ACC112 (cell line): ENCODE results near the gene CXCL16.

Experiments used
- H2AFZ ChIP-seq: fragments of 200-600 bp; sonication (generic); one replicate; pipeline ENCODE4 v1.6.0; 2017; ENCODE audit warnings: antibody characterized with exemption, low read length; ENCODE audit not compliant: unreplicated experiment
- H3K27ac ChIP-seq: fragments of 200-600 bp; sonication (generic); 2 replicates; pipeline ENCODE4 v1.5.1; 2014; ENCODE audit warnings: low read depth, mild to moderate bottlenecking, antibody characterized with exemption, low read length, moderate library complexity
- H3K27me3 ChIP-seq: fragments of 200-600 bp; sonication (generic); 2 replicates; pipeline ENCODE4 v1.6.1; 2014; ENCODE audit warnings: mild to moderate bottlenecking, antibody characterized with exemption, low read length, moderate library complexity, mixed read lengths; ENCODE audit not compliant: insufficient read depth
- H3K36me3 ChIP-seq: fragments of 200-600 bp; sonication (generic); 2 replicates; pipeline ENCODE4 v1.6.1; 2016; ENCODE audit warnings: mild to moderate bottlenecking, antibody characterized with exemption, low read length, moderate library complexity, mixed read lengths; ENCODE audit not compliant: insufficient read depth
- H3K4me1 ChIP-seq: fragments of 200-600 bp; sonication (generic); one replicate; pipeline ENCODE4 v1.6.1; 2016; ENCODE audit warnings: low read length, mixed read lengths; ENCODE audit not compliant: insufficient read depth, unreplicated experiment, control insufficient read depth
- H3K4me3 ChIP-seq: fragments of 200-600 bp; sonication (generic); 2 replicates; pipeline ENCODE4 v1.5.1; 2014; ENCODE audit warnings: mild to moderate bottlenecking, low read depth, low read length
- H3K79me2 ChIP-seq: fragments of 200-600 bp; sonication (generic); one replicate; pipeline ENCODE4 v1.6.0; 2016; ENCODE audit warnings: low read length; ENCODE audit not compliant: control insufficient read depth, unreplicated experiment, insufficient read depth

Gene CXCL16

DNA sequence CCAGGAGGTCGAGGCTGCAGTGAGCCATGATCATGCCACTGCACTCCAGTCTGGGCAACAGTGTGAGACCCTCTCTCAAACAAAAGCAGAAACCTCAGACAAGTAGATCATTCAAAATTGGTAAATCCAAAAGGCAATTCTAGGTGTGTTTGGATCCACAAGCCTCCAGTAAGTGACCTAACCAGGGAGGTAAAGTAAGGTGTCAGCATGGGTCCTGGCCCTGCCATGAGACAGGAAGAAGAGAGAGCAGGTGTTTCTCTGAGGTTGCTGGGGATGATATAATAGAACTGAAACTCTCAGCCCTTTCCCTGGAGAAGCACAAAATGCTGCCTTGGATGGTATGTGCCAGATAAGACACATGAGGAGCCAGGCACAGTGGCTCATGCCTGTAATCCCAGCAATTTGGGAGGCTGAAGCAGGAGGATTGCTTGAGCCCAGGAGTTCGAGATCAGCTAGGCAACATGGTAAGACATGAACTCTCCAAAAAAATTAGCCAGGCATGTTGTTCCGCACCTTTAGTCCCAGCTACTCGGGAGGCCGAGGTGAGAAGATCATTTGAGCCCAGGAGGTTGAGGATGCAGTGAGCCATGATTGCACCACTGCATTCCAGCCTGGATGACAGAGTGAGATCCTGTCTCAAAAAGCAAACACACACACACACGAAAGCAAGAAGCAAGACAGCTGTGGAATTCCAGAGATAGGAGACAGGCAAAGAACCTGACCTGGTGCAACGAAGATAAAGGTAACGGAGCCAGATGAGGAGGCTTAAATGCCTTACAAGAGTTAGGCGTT is 38.4 kb upstream of the CXCL16 start:
- H3K4me3 ChIP-seq: no peak overlapping the region
- no peak overlapping the region for H2AFZ ChIP-seq
- peaks cover 17% of the 10 kb centered on the region for H3K27me3 ChIP-seq
- H3K27ac ChIP-seq: no peak overlapping the region
- H3K4me1 ChIP-seq: no peaks in the 10 kb centered on the region
- no peaks in the 10 kb centered on the region for H3K79me2 ChIP-seq
- no peaks in the 10 kb centered on the region for H3K36me3 ChIP-seq

DNA sequence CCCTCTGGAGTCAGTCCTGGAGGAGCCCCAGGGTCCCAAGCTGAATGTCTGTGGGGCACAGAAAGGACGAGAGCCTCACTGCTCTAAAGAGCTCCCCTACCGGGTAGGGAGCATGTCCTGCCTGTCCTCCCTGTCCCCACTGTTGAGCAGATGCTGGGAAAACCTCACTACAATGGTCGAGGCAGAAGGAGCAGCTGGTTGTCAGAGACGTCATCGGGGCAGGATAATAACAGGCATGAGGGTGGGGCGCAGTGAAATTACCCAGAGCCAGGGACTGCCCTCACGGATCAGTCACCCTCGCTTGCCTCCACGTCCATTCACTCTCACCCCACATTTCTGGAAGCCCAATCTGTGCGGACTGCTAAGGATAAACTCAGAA is 32.5 kb upstream of the CXCL16 start:
- Histone ChIP-seq H3K27ac (no peak overlapping the region), H3K4me3 (no peak overlapping the region)

DNA sequence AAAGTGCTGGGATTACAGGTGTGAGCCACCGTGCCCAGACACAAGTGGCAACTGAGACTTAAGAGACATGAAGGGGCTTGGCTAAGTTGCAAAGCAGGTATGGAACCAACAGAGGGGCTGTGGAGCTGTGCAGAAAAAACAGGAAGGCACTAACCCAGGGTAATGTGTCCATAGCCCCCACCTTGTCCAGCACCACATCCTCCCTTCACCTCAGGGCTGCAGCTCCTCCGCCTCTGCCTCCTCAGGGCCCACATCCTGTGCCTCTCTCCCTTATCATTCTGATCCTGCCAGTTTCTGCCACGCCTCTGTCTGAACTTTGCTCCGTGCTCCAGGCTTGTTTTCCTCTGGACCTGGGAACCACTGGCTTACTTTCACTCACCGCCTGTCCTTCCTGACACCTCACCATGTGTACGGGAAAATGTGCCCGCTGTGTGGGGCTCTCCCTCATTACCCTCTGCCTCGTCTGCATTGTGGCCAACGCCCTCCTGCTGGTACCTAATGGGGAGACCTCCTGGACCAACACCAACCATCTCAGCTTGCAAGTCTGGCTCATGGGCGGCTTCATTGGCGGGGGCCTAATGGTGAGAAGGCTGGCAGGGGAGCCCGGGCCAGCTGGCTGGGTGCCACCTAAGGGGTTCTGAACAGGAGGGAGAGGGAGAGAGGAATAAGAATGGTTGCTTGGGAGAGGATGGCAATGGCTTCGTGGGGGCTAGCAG is 31.9 kb upstream of the CXCL16 start, which contains the start of gene TM4SF5:
TM4SF5 (plus strand) TSS at position 368 of the 716 bp plus-strand sequence; CDS start at position 405, 37 bp downstream.
- peaks cover 20% of the 10 kb centered on the region for H3K27me3 ChIP-seq
- no peak within 1 kb of the TSS for H2AFZ ChIP-seq
- H3K79me2 ChIP-seq: no peaks in the 10 kb centered on the region
- peaks cover 4% of the 10 kb centered on the region for H3K4me1 ChIP-seq
- no peak within 1 kb of the TSS for H3K27ac ChIP-seq
- no peaks in the 10 kb centered on the region for H3K36me3 ChIP-seq
- no peak within 1 kb of the TSS for H3K4me3 ChIP-seq

More for the DNA sequence above, 32.5 kb upstream of the CXCL16 start:
- Histone ChIP-seq H3K4me1 (peaks cover 4% of the 10 kb centered on the region), H3K79me2 (no peaks in the 10 kb centered on the region), H3K36me3 (no peaks in the 10 kb centered on the region), H2AFZ (no peak overlapping the region), H3K27me3 (peaks cover 20% of the 10 kb centered on the region)

DNA sequence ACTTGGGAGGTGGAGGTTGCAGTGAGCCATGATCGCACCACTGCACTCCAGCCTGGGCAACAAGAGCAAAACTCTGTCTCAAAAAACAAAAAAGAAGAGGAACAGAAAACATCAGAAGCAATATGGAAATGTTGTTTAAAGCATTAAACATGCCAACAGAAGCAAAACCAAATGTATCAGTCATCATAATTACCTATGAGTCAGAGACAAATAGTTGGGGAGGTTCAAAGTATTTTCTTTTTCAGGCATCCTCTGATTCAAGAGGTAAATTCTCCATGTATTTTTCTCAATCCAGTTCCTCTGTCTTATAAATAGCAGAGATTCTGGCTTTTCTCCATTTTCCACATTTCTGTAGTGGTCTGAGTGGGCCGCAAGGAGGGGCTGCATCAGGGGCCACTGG is 29.9 kb upstream of the CXCL16 start:
- no peaks in the 10 kb centered on the region for H3K79me2 ChIP-seq
- no peak overlapping the region for H3K4me3 ChIP-seq
- H2AFZ ChIP-seq: no peak overlapping the region
- no peaks in the 10 kb centered on the region for H3K36me3 ChIP-seq
- peaks cover 20% of the 10 kb centered on the region for H3K27me3 ChIP-seq
- H3K4me1 ChIP-seq: peaks cover 4% of the 10 kb centered on the region
- H3K27ac ChIP-seq: no peak overlapping the region

DNA sequence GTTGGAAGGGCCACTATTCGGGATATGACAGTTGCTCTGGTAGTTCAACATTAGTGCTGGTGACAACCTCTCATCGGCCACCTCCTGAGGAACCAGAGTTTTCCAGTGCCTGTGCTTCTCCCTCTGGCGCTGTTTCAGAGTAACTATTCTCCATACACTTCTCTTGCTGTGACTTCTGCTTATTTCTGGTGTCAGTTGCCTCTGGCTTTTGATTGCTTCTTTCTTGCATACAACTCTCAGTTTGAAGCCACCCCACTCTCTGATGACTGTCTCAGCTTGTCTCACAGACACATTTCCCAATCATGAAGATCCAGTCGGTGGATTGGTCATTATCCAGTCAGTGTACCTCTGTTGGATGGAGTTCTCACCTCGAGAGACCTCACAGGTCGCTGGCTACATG is 28.6 kb upstream of the CXCL16 start:
- Histone ChIP-seq H3K27me3 (peaks cover 14% of the 10 kb centered on the region), H3K36me3 (no peaks in the 10 kb centered on the region), H3K27ac (no peak overlapping the region), H2AFZ (no peak overlapping the region), H3K4me1 (peaks cover 4% of the 10 kb centered on the region), H3K79me2 (no peaks in the 10 kb centered on the region), H3K4me3 (no peak overlapping the region)

DNA sequence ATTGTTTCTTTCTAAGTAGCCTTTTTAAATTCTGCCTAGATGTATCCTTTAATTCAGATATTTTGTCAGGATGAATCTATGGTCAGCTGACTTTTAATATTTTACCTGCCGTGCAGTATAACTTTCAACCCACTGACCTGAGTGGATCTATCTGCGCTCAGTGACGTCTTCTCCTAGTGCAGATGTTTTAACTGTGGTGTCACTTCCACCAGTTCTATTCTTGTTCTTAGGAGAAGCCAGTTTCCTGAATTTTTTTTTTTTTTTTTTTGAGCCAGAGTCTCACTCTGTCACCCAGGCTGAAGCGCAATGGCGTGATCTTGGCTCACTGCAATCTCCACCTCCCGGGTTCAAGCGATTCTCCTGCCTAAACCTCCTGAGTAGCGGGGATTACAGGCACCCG is 27.0 kb upstream of the CXCL16 start:
- Histone ChIP-seq H3K36me3 (no peaks in the 10 kb centered on the region), H3K79me2 (no peaks in the 10 kb centered on the region), H3K27ac (no peak overlapping the region), H3K4me1 (peaks cover 4% of the 10 kb centered on the region), H3K4me3 (no peak overlapping the region), H3K27me3 (peaks cover 2% of the 10 kb centered on the region; the same call in 1 of the 2 replicates), H2AFZ (no peak overlapping the region)

DNA sequence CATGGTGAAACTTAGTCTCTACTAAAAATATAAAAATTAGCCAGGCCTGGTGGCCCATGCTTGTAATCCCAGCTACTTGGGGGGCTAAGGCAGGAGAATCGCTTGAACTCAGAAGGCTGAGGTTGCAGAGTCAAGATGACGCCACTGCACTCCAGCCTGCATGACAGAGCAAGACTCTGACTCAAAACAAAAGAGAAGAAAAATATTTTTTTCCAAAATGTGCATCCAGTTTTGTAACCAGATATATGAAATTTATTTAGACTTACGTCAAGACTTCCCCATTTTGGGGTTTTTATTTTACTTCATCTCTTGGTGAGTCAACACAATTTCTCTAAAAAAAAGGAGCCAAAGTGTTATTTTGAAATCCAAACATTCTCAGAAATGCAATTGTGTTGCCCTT is 26.5 kb upstream of the CXCL16 start:
- H3K4me3 ChIP-seq: no peak overlapping the region
- H3K27me3 ChIP-seq: no peaks in the 10 kb centered on the region
- no peak overlapping the region for H3K27ac ChIP-seq
- H3K4me1 ChIP-seq: peaks cover 4% of the 10 kb centered on the region
- H2AFZ ChIP-seq: no peak overlapping the region
- no peaks in the 10 kb centered on the region for H3K79me2 ChIP-seq
- no peaks in the 10 kb centered on the region for H3K36me3 ChIP-seq

DNA sequence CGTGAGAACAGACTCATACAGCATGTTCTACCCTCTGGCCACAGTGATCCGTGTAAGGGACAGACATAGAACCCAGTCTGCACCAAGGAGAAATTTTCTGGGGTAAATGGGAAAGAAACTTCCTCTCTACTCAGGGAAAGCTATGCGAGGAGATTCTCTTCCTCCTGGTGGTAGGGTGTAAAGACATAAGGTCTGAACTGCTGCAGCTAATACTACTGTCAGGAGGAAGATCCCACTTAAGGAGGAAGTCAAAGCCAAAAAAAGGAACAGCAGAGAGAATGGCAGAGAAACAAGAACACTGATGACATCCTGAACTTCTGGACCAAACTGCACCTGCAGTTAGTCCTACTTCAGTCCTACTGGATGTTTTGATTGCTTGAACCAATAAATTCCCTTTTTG is 24.9 kb upstream of the CXCL16 start:
- no peak overlapping the region for H2AFZ ChIP-seq

DNA sequence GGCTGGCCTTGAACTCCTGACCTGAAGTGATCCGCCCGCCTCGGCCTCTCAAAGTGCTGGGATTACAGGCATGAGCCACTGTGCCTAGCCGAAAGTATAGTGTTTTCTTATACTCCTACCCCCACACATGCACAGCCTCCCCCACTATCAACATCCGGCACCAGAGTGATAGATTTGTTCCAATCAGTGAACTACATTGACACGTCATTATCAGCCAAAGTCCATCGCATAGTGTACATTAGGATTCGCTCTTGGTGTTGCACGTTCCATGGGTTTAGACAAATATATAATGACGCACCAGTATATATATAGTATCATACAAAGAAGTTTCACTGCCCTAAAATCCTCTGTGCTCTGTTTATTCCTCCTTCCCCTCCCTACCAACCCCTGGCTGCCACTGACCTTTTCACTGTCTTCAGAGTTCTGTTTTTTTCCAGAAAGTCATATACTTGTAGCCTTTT is 20.1 kb upstream of the CXCL16 start:
- H2AFZ ChIP-seq: no peak overlapping the region
- no peaks in the 10 kb centered on the region for H3K36me3 ChIP-seq
- H3K79me2 ChIP-seq: no peaks in the 10 kb centered on the region
- H3K27ac ChIP-seq: no peak overlapping the region
- H3K27me3 ChIP-seq: peaks cover 16% of the 10 kb centered on the region
- no peaks in the 10 kb centered on the region for H3K4me1 ChIP-seq
- no peak overlapping the region for H3K4me3 ChIP-seq

More for the DNA sequence above, 24.9 kb upstream of the CXCL16 start:
- H3K36me3 ChIP-seq: no peaks in the 10 kb centered on the region
- no peaks in the 10 kb centered on the region for H3K27me3 ChIP-seq
- no peak overlapping the region for H3K4me3 ChIP-seq
- no peaks in the 10 kb centered on the region for H3K4me1 ChIP-seq
- no peak overlapping the region for H3K27ac ChIP-seq
- no peaks in the 10 kb centered on the region for H3K79me2 ChIP-seq

DNA sequence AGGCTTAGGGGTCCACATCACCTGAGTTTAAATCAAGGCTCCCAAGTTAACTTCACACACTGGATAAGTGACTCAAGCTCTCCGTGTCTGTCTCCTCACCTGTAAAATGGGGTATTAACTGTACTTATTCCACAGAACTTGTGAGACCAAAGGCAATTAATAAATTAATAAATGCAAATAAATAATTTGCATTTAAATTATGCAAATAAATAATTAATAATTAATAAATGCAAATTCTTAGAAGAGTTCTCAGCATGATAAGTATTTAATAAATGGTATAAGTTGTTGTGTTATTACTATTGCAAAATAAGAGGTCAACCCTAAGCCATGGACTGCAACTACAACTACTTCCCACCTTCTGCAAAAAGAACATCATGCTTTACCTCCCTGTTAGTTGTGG is 13.7 kb upstream of the CXCL16 start:
- Histone ChIP-seq H3K27me3 (peaks cover 42% of the 10 kb centered on the region), H3K27ac (no peak overlapping the region), H3K79me2 (no peaks in the 10 kb centered on the region), H3K4me3 (no peak overlapping the region), H2AFZ (no peak overlapping the region), H3K4me1 (no peaks in the 10 kb centered on the region), H3K36me3 (no peaks in the 10 kb centered on the region)

DNA sequence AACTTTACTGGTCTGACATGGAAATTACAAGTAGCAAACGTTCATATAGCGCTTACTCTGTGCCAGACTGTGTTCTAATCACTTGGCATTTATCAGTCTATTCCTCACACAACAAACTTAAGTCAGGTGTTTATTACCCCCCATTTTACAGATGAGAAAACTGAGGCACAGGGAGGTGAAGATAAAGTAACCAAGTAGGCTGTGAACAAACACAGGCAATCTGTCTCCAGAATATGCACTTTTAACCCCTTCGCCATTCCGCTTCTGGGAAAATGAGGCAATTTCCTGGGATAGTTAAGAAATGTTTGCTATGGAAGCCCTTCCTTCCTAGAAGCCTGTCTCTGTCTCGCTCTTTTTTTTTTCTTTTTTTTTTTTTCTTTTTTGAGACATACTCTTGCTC is 12.2 kb upstream of the CXCL16 start:
- Histone ChIP-seq H3K79me2 (no peaks in the 10 kb centered on the region), H3K27ac (no peak overlapping the region), H3K4me3 (no peak overlapping the region), H3K36me3 (no peaks in the 10 kb centered on the region), H2AFZ (no peak overlapping the region), H3K27me3 (peaks cover 36% of the 10 kb centered on the region), H3K4me1 (no peaks in the 10 kb centered on the region)
